ENCODE data around the gene RABL6.

Gene RABL6

DNA sequence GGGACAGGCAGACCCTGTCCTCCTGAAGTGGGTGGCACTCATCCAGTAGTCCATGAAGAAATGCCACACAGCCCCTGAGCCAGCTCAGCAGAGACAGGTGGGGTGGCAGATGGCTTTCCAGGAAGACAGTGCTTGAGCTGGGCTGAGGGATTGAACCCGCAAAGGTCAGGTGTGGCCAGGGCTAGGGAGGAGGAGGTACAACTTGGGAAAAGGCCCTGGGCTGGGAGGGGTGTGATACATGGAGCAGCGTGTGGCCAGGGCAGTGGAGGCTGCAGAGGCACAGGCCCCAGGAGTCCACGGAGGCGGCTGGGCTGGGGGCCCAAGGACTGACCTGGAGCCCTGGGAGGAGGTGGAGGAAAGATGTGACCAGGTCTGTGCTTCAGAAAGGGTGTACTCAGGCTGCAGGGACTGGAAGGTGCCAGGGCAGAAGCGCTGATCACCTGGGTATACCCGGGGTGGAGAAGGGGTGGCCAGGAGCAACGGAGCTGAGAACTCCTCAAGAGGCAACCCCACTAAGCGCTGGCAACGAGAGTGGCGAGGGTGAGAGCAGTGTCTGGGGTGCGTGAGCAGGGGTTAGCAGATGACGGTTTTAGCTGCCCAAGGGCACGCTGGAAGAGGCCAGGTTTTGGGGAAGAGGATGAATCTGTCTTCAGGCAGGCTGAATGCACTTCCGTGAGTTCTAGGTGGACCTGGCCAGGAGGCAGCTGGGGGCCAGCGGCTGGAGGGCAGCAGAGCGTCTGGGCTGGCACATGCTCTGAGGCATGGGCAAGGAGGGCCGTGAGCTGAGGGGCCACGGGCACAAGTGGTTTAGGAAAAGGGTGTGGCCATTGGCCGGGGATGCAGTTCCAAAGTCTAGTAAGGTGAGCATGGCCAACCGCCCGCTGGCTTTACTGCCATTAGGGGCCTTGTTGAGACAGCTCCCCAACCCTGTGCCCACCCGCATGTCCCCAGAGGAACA, 3.9 kb upstream of the RABL6 start:
- TF ChIP-seq, protein P1, sequence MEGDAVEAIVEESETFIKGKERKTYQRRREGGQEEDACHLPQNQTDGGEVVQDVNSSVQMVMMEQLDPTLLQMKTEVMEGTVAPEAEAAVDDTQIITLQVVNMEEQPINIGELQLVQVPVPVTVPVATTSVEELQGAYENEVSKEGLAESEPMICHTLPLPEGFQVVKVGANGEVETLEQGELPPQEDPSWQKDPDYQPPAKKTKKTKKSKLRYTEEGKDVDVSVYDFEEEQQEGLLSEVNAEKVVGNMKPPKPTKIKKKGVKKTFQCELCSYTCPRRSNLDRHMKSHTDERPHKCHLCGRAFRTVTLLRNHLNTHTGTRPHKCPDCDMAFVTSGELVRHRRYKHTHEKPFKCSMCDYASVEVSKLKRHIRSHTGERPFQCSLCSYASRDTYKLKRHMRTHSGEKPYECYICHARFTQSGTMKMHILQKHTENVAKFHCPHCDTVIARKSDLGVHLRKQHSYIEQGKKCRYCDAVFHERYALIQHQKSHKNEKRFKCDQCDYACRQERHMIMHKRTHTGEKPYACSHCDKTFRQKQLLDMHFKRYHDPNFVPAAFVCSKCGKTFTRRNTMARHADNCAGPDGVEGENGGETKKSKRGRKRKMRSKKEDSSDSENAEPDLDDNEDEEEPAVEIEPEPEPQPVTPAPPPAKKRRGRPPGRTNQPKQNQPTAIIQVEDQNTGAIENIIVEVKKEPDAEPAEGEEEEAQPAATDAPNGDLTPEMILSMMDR (IDR thresholded peaks at IDR 0.05; ENCODE audit: low read depth, low read length): no peak
- DNase-seq (ENCODE audit: extremely low read depth, low read depth): no peak

DNA sequence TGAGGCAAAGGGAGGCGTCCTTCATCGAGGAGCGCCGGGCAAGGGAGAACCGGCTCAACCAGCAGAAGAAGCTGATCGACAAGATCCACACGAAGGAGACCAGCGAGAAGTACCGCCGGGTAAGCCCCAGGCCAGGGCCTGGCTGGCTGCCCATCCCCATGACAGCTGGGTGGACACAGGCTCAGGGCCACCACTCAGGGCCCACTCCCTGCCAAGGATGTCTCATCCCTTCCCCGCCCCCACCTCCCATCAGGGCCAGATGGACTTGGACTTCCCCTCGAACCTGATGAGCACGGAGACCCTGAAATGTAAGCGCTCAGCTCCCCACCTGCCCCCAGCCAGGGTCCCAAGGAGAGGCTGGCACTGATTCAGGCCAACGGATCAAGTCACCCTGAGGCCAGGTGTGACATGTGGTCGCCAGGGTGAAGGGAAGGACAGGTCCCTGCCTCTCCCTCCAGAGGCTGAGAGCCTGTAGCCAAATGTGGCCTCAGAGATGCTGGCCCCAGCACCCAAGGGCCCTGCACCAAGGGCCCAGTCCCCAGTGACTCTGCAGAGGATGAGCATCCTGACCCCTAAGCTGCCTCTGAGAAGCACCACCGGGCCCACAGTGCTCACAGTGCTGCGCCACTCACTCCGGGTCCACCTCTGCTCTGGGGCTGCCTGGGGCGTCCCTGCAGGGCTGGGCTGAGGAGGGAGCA, 3.1 kb upstream of the RABL6 start:
- TF ChIP-seq, protein P1 (IDR thresholded peaks at IDR 0.05; ENCODE audit: low read depth, low read length): no peak
- DNase-seq (ENCODE audit: extremely low read depth, low read depth): no peak

DNA sequence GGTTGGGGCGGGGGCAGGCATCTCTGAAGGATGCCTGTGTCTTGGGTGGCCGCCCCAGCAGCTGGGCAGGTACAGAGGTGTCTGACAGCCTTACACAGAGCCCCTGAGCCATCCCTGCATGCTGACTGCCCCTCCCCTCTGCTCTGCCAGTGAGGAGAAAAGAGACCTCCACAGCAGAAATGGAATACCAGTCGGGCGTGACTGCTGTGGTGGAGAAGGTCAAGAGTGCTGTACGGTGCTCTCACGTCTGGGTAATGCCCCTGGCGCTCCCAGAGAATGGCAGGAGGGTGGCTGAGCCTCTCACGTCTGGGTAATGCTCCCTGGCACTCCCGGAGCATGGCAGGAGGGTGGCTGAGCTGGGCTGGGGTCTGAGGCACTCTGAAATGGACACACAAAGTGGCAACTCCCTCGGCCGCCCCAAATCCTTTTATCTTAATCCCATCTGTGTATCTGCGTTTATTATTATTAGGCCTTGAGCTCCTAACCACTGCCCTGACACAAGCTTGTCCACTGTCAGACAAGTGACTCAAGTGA, 2.5 kb upstream of the RABL6 start:
- TF ChIP-seq, protein P1 (IDR thresholded peaks at IDR 0.05; ENCODE audit: low read depth, low read length): no peak
- no peak for DNase-seq (ENCODE audit: extremely low read depth, low read depth)

DNA sequence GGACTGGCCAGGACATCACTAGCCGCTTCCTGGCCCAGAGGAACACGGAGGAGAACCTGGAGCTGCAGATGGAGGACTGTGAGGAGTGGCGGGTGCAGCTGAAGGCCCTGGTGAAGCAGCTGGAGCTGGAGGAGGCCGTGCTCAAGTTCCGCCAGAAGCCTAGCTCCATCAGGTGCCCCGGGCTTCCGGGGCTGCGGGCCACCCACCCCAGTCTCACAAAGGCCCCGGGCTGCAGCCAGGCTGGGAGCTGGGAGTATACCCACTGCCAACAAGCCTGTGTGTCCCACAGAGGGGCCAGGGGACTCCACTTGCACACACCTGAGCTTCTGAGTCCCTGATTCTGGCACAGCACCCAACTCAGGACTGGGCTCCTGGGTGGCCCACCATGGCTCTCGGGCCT, 1.7 kb upstream of the RABL6 start:
- TF ChIP-seq, protein P1 (IDR thresholded peaks at IDR 0.05; ENCODE audit: low read depth, low read length): no peak
- DNase-seq (ENCODE audit: extremely low read depth, low read depth): no peak

DNA sequence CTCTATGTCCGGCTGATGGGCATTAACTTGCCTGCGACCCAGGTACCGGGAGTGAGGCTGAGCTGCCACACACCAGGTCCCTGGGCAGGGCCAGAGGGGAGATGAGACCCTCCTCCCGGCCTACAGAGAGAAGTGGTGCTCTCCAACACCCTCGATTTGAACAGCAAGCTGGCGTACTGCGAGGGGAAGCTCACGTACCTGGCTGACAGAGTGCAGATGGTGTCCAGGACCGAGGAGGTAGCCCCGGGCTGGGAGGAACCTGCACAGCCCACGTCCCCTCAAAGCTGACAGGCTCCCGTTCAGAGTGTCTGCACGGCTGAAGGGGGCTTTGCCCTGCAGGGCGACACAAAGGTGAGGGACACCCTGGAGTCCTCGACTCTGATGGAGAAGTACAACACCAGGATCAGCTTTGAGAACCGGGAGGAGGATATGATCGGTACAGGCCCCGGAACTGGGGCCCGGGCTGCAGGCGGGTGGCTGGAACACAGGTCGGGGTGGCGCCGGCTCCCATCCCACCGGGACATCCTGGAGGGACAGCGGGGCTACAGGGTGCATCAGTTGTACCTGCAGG, 1.0 kb upstream of the RABL6 start:
- DNase-seq (ENCODE audit: extremely low read depth, low read depth): no peak
- TF ChIP-seq, protein P1 (IDR thresholded peaks at IDR 0.05; ENCODE audit: low read depth, low read length): no peak

DNA sequence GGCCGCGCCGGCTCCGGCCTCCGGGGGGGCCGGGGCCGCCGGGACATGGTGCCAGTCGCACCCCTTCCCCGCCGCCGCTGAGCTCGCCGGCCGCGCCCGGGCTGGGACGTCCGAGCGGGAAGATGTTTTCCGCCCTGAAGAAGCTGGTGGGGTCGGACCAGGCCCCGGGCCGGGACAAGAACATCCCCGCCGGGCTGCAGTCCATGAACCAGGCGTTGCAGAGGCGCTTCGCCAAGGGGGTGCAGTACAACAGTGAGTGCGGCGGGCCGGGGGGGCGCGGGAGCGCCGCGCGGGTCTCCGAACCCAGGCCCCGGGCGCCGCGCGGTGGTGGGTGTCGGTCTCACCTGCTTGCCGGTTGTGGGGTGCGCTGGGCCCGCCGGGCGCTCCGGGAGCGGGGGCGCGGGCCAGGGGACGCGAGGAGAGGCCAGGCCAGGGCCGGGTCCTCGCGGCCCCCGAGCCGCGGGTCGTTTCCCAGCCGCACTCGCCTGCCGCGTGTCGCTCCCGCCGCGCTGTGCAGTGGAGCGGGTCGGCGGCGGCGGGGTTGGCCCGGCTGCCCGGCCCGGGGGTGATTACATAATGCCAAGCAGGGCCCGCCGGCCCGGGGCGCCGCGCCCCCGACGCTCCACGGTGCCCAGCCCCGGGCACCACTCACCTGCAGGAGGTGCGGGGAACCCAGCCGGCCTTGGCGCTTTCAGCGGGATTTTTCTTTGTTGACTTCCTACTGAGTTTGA, 492 bp downstream of the RABL6 start:
- no peak for DNase-seq (ENCODE audit: extremely low read depth, low read depth)
- TF ChIP-seq, protein P1 (IDR thresholded peaks at IDR 0.05; ENCODE audit: low read depth, low read length): no peak

Data from AG09319 (cell line).